GM12878 (cell line): ENCODE data around the gene CCDC74B. TPM values are rescaled to one million over a fixed set of nuclear protein-coding genes. Genes with fewer than 3 reads are reported as not detected.

Experiments used
- BHLHE40 ChIP-seq, 2 experiments: fragments of 450-650 bp in 1 of 2; IDR thresholded peaks; 2 replicates each; pipeline ENCODE4 v1.6.1; 2011 to 2017; ENCODE audit warnings: low read depth in 2 of 2, borderline replicate concordance in 1 of 2, improper control_type of control experiment in 1 of 2, low read length in 1 of 2, mild to moderate bottlenecking in 1 of 2
- CBX5 ChIP-seq: sonication (generic); IDR thresholded peaks from 2 replicates; pipeline ENCODE4 v1.6.1; 2016; ENCODE audit warnings: low read depth, moderate library complexity, mild to moderate bottlenecking, inconsistent platforms
- EGR1 ChIP-seq, 2 experiments: IDR thresholded peaks; 1 replicate in 1 of 2; 2 replicates in 1 of 2; pipeline ENCODE4 v1.6.1; 2011 to 2012; ENCODE audit warnings: low read depth in 2 of 2, low read length in 2 of 2, borderline replicate concordance in 1 of 2, mild to moderate bottlenecking in 1 of 2, moderate library complexity in 1 of 2
- GABPA ChIP-seq: IDR thresholded peaks from 2 replicates; pipeline ENCODE4 v1.6.1; 2014; ENCODE audit warnings: antibody characterized with exemption, low read depth, mild to moderate bottlenecking, inconsistent platforms
- MAX ChIP-seq: IDR thresholded peaks from 2 replicates; pipeline ENCODE4 v1.6.1; 2012; ENCODE audit warnings: low read depth, low read length, improper control_type of control experiment
- MYB ChIP-seq: fragments of 150-350 bp; IDR thresholded peaks from 2 replicates; pipeline ENCODE4 v1.6.1; 2014; ENCODE audit warnings: mild to moderate bottlenecking, low read depth, low read length, borderline replicate concordance
- NBN ChIP-seq: fragments of 450-650 bp; IDR thresholded peaks from 2 replicates; pipeline ENCODE4 v1.6.1; 2016
- NR2C1 ChIP-seq: fragments of 450-650 bp; IDR thresholded peaks from 2 replicates; pipeline ENCODE4 v1.6.1; 2017; ENCODE audit warnings: antibody characterized with exemption, mild to moderate bottlenecking, moderate library complexity
- NR2F1 ChIP-seq: fragments of 450-650 bp; conservative IDR thresholded peaks from 2 replicates; pipeline ENCODE4 v1.6.1; 2017; ENCODE audit warnings: mild to moderate bottlenecking
- PML ChIP-seq: IDR thresholded peaks from 2 replicates; pipeline ENCODE4 v1.6.1; 2012; ENCODE audit warnings: low read length, inconsistent platforms
- POLR2AphosphoS5 ChIP-seq: IDR thresholded peaks from 2 replicates; pipeline ENCODE4 v1.6.1; 2011; ENCODE audit warnings: mild to moderate bottlenecking, low read length, inconsistent platforms
- RAD51 ChIP-seq: fragments of 450-650 bp; IDR thresholded peaks from 2 replicates; pipeline ENCODE4 v1.6.1; 2016; ENCODE audit warnings: moderate library complexity, mild to moderate bottlenecking, inconsistent platforms
- RUNX3 ChIP-seq: IDR thresholded peaks from 2 replicates; pipeline ENCODE4 v1.6.1; 2012; ENCODE audit warnings: low read length, inconsistent platforms
- SMAD5 ChIP-seq: IDR thresholded peaks from 2 replicates; pipeline ENCODE4 v1.6.1; 2016; ENCODE audit warnings: antibody characterized with exemption, low read depth
- SP1 ChIP-seq: IDR thresholded peaks from one replicate; pipeline ENCODE4 v1.6.1; 2011; ENCODE audit warnings: low read depth, low read length
- STAT1 ChIP-seq: fragments of 450-650 bp; conservative IDR thresholded peaks from 2 replicates; pipeline ENCODE4 v1.6.1; 2014; ENCODE audit warnings: antibody characterized with exemption, mild to moderate bottlenecking
- SUPT20H ChIP-seq: IDR thresholded peaks from 2 replicates; pipeline ENCODE4 v1.6.1; 2011; ENCODE audit warnings: low read depth, mild to moderate bottlenecking, low read length, moderate library complexity, borderline replicate concordance; ENCODE audit not compliant: control insufficient read depth
- TBL1XR1 ChIP-seq: IDR thresholded peaks from 2 replicates; pipeline ENCODE4 v1.6.1; 2012; ENCODE audit warnings: low read depth, low read length, improper control_type of control experiment
- ZNF24 ChIP-seq: fragments of 450-650 bp; IDR thresholded peaks from 2 replicates; pipeline ENCODE4 v1.6.1; 2017; ENCODE audit warnings: antibody characterized with exemption, mild to moderate bottlenecking
- ZNF592 ChIP-seq: fragments of 450-650 bp; IDR thresholded peaks from 2 replicates; pipeline ENCODE4 v1.6.1; 2017; ENCODE audit warnings: mild to moderate bottlenecking, moderate library complexity
- ZSCAN29 ChIP-seq: fragments of 450-650 bp; IDR thresholded peaks from 2 replicates; pipeline ENCODE4 v1.6.1; 2017; ENCODE audit warnings: mild to moderate bottlenecking, moderate library complexity
- polyA plus RNA-seq, 11 experiments: library from polyadenylated mRNA; depleted of rRNA in 4 of 11; unstranded in 6 of 11; stranded (reverse) in 5 of 11; fragments of >200 nt; fragmentation: Nextera tagmentation in 4 of 11; fragmentation: Illumina TruSeq in 1 of 11; extraction: Ambion mirVana in 4 of 11; extraction: Trizol in 1 of 11; gene quantifications; 1 replicate in 1 of 11; 2 replicates in 10 of 11; pipeline versions ENCODE4 v1.2.1 to v1.2.3, GENCODE V29; 2011 to 2016; ENCODE audit warnings: inconsistent platforms in 2 of 11, missing spikeins in 2 of 11, low read depth in 1 of 11
- total RNA-seq, 4 experiments: library from RNA; depleted of rRNA in 3 of 4; stranded (reverse); fragments of >200 nt in 3 of 4; fragmentation: Illumina TruSeq in 1 of 4; extraction: Trizol in 1 of 4; gene quantifications; 2 replicates each; pipeline versions ENCODE4 v1.2.1 to v1.2.3, GENCODE V29; 2013 to 2021
- TF ChIP-seq, protein P1 (sequence below): IDR thresholded peaks from 2 replicates; pipeline ENCODE4 v1.6.1; 2012; ENCODE audit warnings: low read depth, low read length, improper control_type of control experiment
- TF ChIP-seq, protein P2 (sequence below): fragments of 450-650 bp; IDR thresholded peaks from 2 replicates; pipeline ENCODE4 v1.6.1; 2017; ENCODE audit warnings: low read depth, mild to moderate bottlenecking, moderate library complexity

The CCDC74B gene
- total and polyA plus RNA-seq, 10 of the 15 experiments (the other 5 are each of a cell fraction or from before 2014, with no cell fraction given), result 0.52 to 21.2 (median 9.7) TPM

GRCh38 chr2:130181325-130181879 is 36.5 kb upstream of the CCDC74B start, which contains the start of gene SMPD4 (continued):
- TF ChIP-seq ZNF592 (no peak), MYB (0 out of 2 replicates have a peak, but pooled peaks have one; percentile 29), NR2C1 (no peak; the same call in 1 of the 2 replicates), MAX (peak; percentile 52; the same call in 1 of the 2 replicates), RAD51 (no peak), BHLHE40 (IDR thresholded peaks at IDR 0.05; ENCODE audit: borderline replicate concordance in 1 of 2, low read depth in 2 of 2, low read length in 1 of 2) (peak in 1 of 2 experiments; percentile 4; a peak in 2 of 4 replicates), GABPA (no peak), POLR2AphosphoS5 (peak; percentile 53; the same call in 1 of the 2 replicates), TBL1XR1 (no peak), CBX5 (no peak), PML (0 out of 2 replicates have a peak, but pooled peaks have one; percentile 37), SMAD5 (0 out of 2 replicates have a peak, but pooled peaks have one; percentile 32), STAT1 (no peak), NR2F1 (no peak), SP1 (peak; percentile 76), EGR1 (IDR thresholded peaks at IDR 0.05; ENCODE audit: borderline replicate concordance in 1 of 2, low read depth in 2 of 2, low read length in 2 of 2) (peak in 1 of 2 experiments; percentile 90; a peak in 2 of 3 replicates), RUNX3 (peak; percentile 41), ZSCAN29 (no peak), ZNF24 (no peak), NBN (no peak), SUPT20H (no peak)
- TF ChIP-seq, protein P1, sequence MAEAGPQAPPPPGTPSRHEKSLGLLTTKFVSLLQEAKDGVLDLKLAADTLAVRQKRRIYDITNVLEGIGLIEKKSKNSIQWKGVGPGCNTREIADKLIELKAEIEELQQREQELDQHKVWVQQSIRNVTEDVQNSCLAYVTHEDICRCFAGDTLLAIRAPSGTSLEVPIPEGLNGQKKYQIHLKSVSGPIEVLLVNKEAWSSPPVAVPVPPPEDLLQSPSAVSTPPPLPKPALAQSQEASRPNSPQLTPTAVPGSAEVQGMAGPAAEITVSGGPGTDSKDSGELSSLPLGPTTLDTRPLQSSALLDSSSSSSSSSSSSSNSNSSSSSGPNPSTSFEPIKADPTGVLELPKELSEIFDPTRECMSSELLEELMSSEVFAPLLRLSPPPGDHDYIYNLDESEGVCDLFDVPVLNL, result peak; percentile 87
- TF ChIP-seq, protein P2, sequence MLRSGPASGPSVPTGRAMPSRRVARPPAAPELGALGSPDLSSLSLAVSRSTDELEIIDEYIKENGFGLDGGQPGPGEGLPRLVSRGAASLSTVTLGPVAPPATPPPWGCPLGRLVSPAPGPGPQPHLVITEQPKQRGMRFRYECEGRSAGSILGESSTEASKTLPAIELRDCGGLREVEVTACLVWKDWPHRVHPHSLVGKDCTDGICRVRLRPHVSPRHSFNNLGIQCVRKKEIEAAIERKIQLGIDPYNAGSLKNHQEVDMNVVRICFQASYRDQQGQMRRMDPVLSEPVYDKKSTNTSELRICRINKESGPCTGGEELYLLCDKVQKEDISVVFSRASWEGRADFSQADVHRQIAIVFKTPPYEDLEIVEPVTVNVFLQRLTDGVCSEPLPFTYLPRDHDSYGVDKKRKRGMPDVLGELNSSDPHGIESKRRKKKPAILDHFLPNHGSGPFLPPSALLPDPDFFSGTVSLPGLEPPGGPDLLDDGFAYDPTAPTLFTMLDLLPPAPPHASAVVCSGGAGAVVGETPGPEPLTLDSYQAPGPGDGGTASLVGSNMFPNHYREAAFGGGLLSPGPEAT, result peak; percentile 90
